Measurements from ENCODE around the gene IKZF2.

The IKZF2 gene

GRCh38 chr2:212953170-212953920 is 198.1 kb downstream of the IKZF2 start:
- peak; percentile 0 to 32 for DNase-seq

DNA sequence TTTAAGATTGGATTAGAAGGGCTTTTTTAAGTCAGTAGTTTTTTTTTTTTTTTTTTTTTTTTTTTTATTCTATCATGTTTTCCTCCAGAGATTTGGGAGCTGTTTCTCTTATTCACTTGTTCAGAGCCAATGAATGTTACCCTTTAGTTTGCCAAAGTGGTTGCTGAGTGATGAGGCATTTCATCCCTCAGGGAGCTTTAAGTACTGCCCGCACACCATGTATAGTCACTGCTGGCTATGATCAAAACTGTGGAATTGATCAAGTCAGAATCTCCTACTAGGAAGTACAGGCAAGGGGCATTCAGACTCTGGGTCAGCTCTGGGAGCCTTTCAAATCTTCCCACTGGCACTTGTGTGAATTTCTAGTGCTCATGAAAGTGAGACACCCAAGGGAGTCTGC is 201.6 kb downstream of the IKZF2 start:
- DNase-seq: no peak
